Transverse colon (tissue), 4 donors: ENCODE data around the gene CAMTA1. TPM values are rescaled to one million over a fixed set of nuclear protein-coding genes. Genes with fewer than 3 reads are reported as not detected.

Source experiments
- DNase-seq: peaks from one replicate; pipeline ENCODE4 v3.0.0-alpha.2; 2019
- H3K27ac ChIP-seq, 4 donors: fragments of 200-600 bp; sonication (generic); 2 replicates each; pipeline ENCODE4 v1.5.1; 2016 to 2018; ENCODE audit warnings: inconsistent platforms in 4 of 4
- H3K27me3 ChIP-seq: fragments of 200-600 bp; sonication (generic); 2 replicates; pipeline ENCODE4 v1.5.1; 2017; ENCODE audit warnings: inconsistent platforms
- H3K36me3 ChIP-seq, 4 donors: fragments of 200-600 bp; sonication (generic); 2 replicates each; pipeline ENCODE4 v1.5.1; 2017 to 2019; ENCODE audit warnings: inconsistent platforms in 4 of 4
- H3K4me1 ChIP-seq, 4 donors: fragments of 200-600 bp; sonication (generic); 2 replicates each; pipeline ENCODE4 v1.5.1; 2017 to 2020; ENCODE audit warnings: inconsistent platforms in 4 of 4
- H3K4me3 ChIP-seq, 4 donors: fragments of 200-600 bp; sonication (generic); 1 replicate in 1 of 4; 2 replicates in 3 of 4; pipeline versions ENCODE4 v1.5.1 to v1.6.1; 2017 to 2019; ENCODE audit warnings: inconsistent platforms in 4 of 4
- H3K9me3 ChIP-seq, 2 donors: fragments of 200-600 bp; sonication (generic); 2 replicates each; pipeline ENCODE4 v1.5.1; 2017 to 2019; ENCODE audit warnings: inconsistent platforms in 2 of 2
- CTCF ChIP-seq, 5 experiments: fragments of 200-600 bp in 3 of 5; fragments of 450-650 bp in 2 of 5; sonication (generic) in 3 of 5; IDR thresholded peaks; 1 replicate in 2 of 5; 2 replicates in 3 of 5; pipeline ENCODE4 v1.5.1; 2016 to 2017; ENCODE audit warnings: antibody characterized with exemption in 5 of 5, inconsistent platforms in 3 of 5, mild to moderate bottlenecking in 2 of 5, moderate library complexity in 1 of 5
- EP300 ChIP-seq: sonication (generic); formaldehyde crosslinking; IDR thresholded peaks from one replicate; pipeline ENCODE4 v1.6.1; 2017; ENCODE audit warnings: antibody characterized with exemption, low read depth
- POLR2A ChIP-seq: fragments of 450-650 bp; IDR thresholded peaks from one replicate; pipeline ENCODE4 v1.6.1; 2016; ENCODE audit warnings: antibody characterized with exemption, mild to moderate bottlenecking, moderate library complexity
- POLR2AphosphoS5 ChIP-seq, 3 donors: sonication (generic); formaldehyde crosslinking; IDR thresholded peaks; one replicate each; pipeline ENCODE4 v1.6.1; 2016; ENCODE audit warnings: antibody characterized with exemption in 3 of 3
- WGBS, 2 donors: methylation state at CpG; one replicate each; pipeline ENCODE4 v1.1.5; 2018; ENCODE audit warnings: low coverage in 1 of 2; 5-methylcytosine and 5-hydroxymethylcytosine counted together
- in situ Hi-C, 4 donors: fragments of 200-750 bp; cut with MboI; loops; one replicate each; pipeline versions ENCODE4 v1.15.0 to v1.15.1; 2017; ENCODE audit warnings: low sequenced_read_pairs in 3 of 4, low pct_ligation_motif_present in 1 of 4, low pct_unique_long_range_greater_than_20kb in 1 of 4
- intact Hi-C: fragments of 100-400 bp; cut with DNase I; formaldehyde crosslinking; loops from one replicate; pipeline ENCODE4 v1.15.1; 2023; ENCODE audit warnings: low total_unique reads
- total RNA-seq, 4 donors: library from RNA; depleted of rRNA; stranded (reverse); fragments of >200 nt; gene quantifications; one replicate each; pipeline ENCODE4 v1.1.0, GENCODE V29; 2016

CAMTA1 gene
- total RNA-seq, 4 donors from 2014 or later, result 93.8 to 268 (median 130) TPM

- no peaks in the 10 kb centered on the region for H3K4me1 ChIP-seq
- intact Hi-C loops, result no loop called here
- in situ Hi-C loops, result loop anchor here in 2 of 4 donors (10.0 to 25.0 kb wide), 2 partner anchors 88 to 145 kb away; no protein-coding TSS in a partner anchor
Observed at GRCh38 chr1:6882414-6882813, 97.2 kb downstream of the CAMTA1 start.

GRCh38 chr1:6884652-6885153 is 99.4 kb downstream of the CAMTA1 start:
- no peak overlapping the region for H3K27ac ChIP-seq
- TF ChIP-seq POLR2A (no peak), EP300 (no peak), POLR2AphosphoS5 (IDR thresholded peaks at IDR 0.05) (no peak), CTCF (IDR thresholded peaks at IDR 0.05) (no peak)
- WGBS, 2 donors, result 66 to 72% methylated on average over 3 of the region's 3 CpGs
- in situ Hi-C loops, result loop anchor here in 2 of 4 donors (10.0 to 25.0 kb wide), 2 partner anchors 90 to 147 kb away; no protein-coding TSS in a partner anchor
- no peak for DNase-seq
- H3K27me3 ChIP-seq, result no peaks in the 10 kb centered on the region
- intact Hi-C loops, result no loop called here
- peaks cover 0 to 3% (median under 1%) of the 10 kb centered on the region in 4 donors for H3K4me1 ChIP-seq
- H3K4me3 ChIP-seq, result no peak overlapping the region
- no peaks in the 10 kb centered on the region for H3K36me3 ChIP-seq
- no peaks in the 10 kb centered on the region for H3K9me3 ChIP-seq

More at GRCh38 chr1:6882414-6882813, 97.2 kb downstream of the CAMTA1 start:
- Histone ChIP-seq H3K9me3 (no peaks in the 10 kb centered on the region), H3K36me3 (no peaks in the 10 kb centered on the region), H3K27ac (no peak overlapping the region), H3K4me3 (no peak overlapping the region), H3K27me3 (no peaks in the 10 kb centered on the region)
- no peak for DNase-seq
- 84 to 97% methylated on average over 2 of the region's 2 CpGs for WGBS, 2 donors
- TF ChIP-seq EP300 (no peak), POLR2A (no peak), CTCF (IDR thresholded peaks at IDR 0.05) (no peak), POLR2AphosphoS5 (IDR thresholded peaks at IDR 0.05) (no peak)

GRCh38 chr1:6885426-6885825 is 100.2 kb downstream of the CAMTA1 start:
- Histone ChIP-seq H3K36me3 (no peaks in the 10 kb centered on the region), H3K27ac (no peak overlapping the region), H3K27me3 (no peaks in the 10 kb centered on the region), H3K9me3 (no peaks in the 10 kb centered on the region), H3K4me3 (no peak overlapping the region), H3K4me1 (peaks cover 0 to 7% (median 2%) of the 10 kb centered on the region in 4 donors)
- in situ Hi-C loops (loop anchor here in 2 of 4 donors (10.0 to 25.0 kb wide), 2 partner anchors 91 to 148 kb away; no protein-coding TSS in a partner anchor), intact Hi-C loops (no loop called here)
- no peak for DNase-seq
- WGBS, 2 donors, result 95% methylated on average over 2 of the region's 2 CpGs; no CpG with 5 or more reads in 1 of the 2 donors
- TF ChIP-seq CTCF (IDR thresholded peaks at IDR 0.05) (no peak), POLR2A (no peak), POLR2AphosphoS5 (IDR thresholded peaks at IDR 0.05) (no peak), EP300 (no peak)

- Histone ChIP-seq H3K4me3 (no peak overlapping the region), H3K4me1 (peaks cover 0 to 7% (median 2%) of the 10 kb centered on the region in 4 donors), H3K27ac (no peak overlapping the region), H3K36me3 (no peaks in the 10 kb centered on the region), H3K9me3 (no peaks in the 10 kb centered on the region), H3K27me3 (no peaks in the 10 kb centered on the region)
- in situ Hi-C loops (loop anchor here in 2 of 4 donors (10.0 to 25.0 kb wide), 2 partner anchors 92 to 149 kb away; no protein-coding TSS in a partner anchor), intact Hi-C loops (no loop called here)
- no peak for TF ChIP-seq POLR2AphosphoS5 (IDR thresholded peaks at IDR 0.05)
- no peak for TF ChIP-seq CTCF (IDR thresholded peaks at IDR 0.05)
- no peak for TF ChIP-seq POLR2A
- TF ChIP-seq EP300, result no peak
- DNase-seq, result no peak
- WGBS, 2 donors, result 80 to 91% methylated on average over 2 of the region's 2 CpGs
Observed at GRCh38 chr1:6886523-6886922, 101.3 kb downstream of the CAMTA1 start.
